Activated gamma-delta T cell treated with Interleukin-2 at 50 U/mL for 16 hours (primary cell): ENCODE data around the gene NLRP9.

ENCODE experiments used
- DNase-seq: peaks from one replicate; pipeline ENCODE4 v3.0.0-alpha.2; 2020

The NLRP9 gene

DNA sequence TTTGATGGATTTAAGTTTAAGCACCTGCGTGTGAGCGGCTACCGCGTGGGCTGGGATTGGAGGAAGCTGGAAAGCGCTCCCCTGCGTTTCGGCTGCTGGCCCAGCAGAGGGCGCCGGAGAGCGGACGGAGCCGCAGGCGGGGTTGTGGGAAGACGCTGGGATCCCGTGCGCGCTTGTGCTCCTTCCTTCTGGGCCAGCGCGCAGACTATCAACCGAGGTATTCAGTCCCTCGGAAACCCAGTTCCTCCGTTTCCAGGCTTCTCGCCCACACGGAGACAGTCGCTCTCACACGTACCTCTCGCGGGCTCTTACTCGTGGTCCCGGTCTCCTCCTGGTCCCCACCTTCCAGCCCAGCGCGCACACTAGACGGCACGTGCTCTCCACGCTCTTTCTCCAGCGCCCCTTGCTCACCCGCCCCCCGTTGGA, 34.4 kb downstream of the NLRP9 start:
- DNase-seq, result no peak

DNA sequence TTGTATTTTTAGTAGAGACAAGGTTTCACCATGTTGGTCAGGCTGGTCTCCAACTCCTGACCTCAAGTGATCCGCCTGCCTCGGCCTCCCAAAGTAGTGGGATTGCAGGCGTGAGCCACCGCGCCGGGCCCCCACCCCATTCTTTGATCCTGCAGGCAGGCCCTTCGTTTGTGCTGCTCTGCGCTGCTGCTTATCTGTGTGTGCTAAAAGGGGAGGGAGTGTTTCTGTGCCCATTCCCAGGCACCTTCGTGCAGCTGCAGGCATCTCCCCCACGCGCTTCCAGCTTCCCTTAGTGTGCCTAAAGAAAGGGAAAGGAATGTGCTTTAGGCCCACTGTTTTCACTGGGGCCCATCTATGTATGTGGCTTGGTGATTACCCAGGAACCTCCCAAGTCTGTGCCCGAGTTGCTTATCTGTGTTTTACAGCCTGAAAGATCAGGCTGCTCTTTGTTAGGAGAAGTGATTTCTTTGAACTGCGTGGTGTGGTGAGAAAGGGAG, 36.0 kb downstream of the NLRP9 start:
- DNase-seq, result no peak

DNA sequence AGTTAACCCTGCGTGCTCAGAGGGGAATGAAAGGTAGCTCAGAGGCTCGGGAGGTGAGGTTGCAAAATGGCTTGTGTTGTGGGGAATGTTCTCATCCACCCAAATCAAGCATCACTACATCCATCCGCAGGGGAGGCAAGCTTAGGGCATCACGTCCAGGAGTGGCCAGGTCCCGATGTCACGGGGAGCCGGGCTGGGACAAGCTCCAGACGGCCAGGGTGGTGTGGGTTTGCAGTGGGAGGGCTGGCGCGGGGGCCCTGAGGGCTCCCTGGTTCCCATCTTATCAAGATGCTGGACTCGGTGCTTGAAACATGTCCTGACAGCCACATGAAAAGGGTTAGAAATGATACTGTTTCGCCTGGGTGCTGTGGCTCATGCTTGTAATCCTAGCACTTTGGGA, 37.4 kb downstream of the NLRP9 start:
- DNase-seq, result no peak

DNA sequence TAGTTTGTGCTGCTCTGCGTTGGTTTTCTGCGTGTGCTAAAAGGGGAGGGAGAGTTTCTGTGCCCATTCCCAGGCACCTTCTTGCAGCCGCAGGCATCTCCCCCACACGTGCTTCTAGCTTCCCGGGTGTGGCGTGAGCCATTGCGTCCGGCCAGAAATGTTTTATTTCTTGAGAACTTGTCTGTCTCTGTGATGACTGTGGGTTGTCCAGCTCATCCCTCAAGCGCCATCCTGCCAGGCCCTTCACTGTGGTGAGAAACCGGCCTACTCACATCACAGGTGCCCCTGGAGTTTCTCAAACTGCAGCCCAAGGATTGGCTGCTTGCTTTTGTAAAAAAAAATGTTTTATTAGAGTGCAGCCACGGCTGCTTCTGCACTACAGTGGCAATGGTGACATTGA, 39.0 kb downstream of the NLRP9 start:
- DNase-seq, result no peak

DNA sequence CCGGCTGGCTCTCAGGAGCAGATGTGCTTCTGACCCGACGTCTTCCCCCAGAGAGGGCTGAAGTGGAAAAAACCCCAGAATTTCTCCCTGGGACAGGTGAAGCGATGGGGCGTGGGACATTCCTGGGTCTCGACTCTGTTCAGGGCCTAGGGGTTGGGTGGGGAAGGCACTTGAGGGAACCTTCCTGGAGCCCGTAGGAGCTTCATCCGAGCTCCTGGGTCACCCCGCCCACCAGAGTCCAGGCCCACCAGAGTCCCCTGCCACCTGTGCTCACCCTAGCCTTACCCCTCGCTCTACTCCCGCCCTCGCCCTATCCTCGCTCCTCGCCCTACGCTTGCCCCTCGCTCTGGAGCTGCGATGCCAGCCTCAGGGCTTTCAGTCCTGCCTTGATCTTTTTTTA, 39.9 kb downstream of the NLRP9 start:
- DNase-seq, result no peak

DNA sequence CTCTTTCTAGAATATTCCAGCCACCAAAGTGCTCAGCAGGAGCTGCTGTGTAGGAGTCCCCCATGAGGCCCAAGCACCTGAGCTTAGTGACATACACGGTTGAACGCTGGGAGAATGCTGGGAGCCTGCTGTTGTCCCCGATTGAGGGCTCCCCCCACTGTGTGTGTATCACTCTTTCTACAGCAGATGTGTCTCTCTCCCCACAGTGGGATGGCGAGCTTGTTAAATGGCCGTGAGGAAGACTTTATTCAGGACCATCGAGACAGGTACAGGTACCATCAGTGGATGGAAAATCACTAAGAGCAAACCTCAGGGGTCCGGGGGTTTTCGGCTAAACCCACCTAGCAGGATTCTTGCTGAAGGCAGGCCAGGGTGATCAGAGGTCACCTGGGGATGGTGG, 40.5 kb downstream of the NLRP9 start:
- no peak for DNase-seq

DNA sequence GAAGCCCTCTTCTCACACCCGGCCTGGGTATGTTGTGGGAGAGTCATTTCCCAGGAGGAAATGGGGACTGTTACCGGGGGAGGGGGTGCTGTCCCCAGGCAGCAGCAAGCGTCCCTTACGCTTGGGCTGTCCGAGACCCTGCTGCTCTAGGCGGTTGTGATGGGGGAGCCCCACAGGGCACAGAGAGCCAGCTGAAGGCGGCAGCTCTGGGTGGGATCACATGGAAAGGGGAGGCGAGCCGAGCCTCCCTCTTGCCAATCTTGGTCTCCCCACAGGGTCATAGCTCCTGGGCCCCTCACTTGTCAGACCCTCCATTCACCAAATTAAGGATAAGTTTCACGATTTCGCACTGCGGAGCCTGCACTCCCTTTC, 41.1 kb downstream of the NLRP9 start:
- DNase-seq, result no peak

DNA sequence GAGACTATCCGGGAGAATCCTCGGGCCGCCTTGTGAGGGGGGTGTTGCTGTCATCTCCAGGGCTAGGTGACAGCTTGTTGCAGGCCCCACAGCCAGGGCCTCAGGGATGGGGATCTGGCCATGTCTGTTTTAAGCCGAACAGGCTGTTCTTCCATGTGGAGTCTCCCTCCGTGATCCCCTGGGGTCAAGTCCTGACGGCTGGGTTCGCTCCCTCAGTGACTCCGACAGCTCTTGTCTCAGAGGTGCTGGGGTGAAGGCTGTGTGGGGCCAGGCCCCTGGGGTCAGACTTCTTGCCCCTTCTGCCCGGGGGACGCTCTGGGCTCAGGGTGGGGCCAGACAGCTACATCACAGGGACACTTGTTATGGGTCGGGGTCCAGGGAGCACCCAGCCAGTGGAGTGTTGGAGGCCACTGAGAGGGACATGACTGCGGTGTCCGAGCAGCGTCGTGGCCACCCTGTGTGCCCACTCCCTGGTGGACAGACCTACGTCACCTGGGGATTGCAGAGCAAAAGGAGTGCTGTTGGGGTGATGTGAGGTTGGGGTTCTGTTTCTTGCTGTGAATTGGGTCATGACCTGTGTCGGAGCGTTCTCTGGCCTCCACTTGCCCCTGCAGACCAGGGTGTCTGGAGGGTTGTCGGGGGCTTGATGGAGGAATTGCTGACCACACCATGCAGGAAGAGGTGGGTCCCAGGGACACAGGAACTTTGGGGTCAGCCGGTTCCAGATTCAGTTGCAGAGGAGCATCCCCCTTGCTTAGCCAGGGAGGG, 41.7 kb downstream of the NLRP9 start:
- no peak for DNase-seq

DNA sequence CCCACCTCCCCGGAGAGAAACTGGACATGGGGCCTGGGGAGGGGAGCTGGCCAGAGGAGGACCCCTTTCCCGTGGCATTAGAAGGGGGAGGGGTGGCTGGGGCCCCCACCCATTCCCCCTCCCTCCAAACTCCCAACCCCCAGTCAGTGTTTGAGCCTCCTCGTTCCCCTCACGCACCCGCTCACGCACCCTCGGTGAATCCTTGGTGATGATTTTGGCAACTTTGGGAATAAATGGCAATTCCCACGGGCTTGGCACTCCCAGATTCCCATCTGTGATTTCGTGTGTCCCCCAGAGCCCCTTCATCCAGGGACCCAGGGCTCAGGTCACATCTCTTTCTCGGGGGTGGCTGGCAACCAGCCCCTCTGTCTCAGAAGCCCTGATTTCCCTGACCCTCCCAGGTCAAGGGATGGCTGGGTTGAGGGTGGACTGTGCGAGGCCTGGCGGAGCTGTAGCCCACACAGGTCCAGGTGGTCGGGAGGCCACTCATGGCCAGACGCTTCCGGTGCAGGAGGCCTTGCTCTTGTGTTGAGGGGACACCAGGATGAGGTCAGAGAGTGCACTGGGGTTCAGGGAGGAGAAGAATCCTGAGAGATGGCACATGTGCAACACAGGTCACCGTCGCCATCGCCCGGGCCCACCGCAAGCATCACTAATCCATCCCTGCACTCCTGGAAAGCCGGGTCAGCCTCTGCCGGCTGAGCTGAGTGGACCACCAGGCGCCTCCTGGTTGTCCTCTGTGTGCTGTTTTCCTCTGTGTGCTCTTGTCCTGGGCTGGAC, 42.5 kb downstream of the NLRP9 start:
- no peak for DNase-seq

DNA sequence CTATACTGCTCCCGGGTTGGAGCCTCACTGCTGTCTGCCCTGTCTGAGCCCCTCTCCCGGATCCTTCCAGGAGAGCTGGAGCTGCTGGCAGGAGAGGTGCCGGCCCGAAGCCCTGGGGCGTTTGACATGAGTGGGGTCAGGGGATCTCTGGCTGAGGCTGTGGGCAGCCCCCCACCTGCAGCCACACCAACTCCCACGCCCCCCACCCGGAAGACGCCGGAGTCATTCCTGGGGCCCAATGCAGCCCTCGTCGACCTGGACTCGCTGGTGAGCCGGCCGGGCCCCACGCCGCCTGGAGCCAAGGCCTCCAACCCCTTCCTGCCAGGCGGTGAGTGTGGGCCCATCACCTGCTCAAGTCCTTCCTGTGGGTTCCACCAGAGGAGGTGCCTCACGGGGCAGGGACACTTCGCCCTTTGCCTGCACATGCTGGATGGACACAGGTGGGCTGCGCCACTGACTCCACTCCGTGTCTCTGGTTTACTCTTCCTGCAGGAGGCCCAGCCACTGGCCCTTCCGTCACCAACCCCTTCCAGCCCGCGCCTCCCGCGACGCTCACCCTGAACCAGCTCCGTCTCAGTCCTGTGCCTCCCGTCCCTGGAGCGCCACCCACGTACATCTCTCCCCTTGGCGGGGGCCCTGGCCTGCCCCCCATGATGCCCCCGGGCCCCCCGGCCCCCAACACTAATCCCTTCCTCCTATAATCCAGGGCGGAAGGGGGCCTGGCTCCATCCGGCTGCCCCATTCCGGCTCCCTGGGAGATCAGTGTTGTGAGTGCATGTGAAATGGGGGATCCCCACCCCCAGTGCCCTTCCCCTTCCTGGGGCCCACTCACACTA, 43.3 kb downstream of the NLRP9 start:
- DNase-seq, result no peak

DNA sequence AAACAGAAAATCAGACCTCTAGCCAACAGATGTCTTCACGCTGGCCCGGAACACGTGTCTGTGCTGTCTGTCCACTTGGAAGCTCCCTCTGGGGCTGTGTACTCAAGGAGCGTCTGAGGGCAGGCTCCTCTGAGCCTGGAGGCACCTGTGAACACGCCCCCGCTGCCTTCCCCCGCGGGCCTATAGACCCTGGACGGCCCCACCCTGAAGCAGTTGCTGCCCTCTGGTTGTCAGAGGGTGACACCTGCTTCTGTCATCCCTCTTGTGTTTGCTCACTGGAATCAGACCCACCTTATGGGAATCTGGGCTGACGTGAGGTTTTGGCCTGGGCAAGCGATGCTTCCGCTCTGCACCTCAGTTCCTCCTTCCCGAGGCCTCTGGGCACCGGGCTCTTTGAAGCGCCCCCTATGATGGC, 44.0 kb downstream of the NLRP9 start:
- no peak for DNase-seq

DNA sequence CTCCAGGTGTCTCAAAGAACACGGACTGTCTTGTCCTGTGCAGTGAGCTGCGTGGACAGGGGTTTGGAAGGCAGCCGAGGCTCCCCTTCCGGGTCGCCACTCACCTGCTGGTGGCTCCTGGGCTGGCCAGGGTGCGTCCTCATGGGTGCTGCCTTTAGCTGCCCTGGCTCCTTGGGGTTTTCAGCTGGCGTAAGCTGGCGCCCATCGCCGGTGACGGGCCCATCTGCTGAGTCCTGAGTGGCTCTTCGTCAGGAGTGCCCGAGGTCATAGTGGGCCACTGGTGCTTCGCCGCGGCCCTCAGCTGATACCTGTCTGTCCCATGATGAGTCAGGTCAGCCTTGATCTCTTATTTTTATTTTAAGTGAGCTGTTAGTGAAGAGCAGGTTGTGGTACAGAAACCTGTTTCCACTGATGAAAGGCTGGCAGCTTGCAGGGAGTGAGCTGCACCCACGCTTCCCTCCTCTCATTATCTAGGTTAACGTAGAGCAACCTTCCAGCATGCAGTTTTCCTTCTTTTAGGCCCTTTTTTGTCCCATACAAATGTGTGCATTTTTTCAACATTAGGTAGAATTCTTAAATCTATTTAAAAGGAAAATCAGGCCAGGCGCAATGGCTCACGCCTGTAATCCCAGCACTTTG, 44.7 kb downstream of the NLRP9 start:
- DNase-seq, result no peak

DNA sequence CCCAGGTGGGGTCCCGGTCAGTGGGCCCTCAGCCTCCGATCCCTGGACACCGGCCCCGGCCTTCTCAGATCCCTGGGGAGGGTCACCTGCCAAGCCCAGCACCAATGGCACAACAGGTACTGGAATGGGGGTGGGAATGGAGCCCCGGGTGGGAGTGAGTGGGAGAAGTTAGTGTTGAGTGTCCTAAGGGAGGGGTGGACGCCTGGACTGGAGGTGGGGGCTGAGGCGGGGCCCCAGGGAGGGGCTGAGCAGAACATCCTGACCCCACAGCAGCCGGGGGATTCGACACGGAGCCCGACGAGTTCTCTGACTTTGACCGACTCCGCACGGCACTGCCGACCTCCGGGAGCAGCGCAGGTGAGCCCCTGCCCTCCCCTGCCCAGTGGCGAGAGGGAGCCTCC, 45.5 kb downstream of the NLRP9 start:
- DNase-seq, result no peak

DNA sequence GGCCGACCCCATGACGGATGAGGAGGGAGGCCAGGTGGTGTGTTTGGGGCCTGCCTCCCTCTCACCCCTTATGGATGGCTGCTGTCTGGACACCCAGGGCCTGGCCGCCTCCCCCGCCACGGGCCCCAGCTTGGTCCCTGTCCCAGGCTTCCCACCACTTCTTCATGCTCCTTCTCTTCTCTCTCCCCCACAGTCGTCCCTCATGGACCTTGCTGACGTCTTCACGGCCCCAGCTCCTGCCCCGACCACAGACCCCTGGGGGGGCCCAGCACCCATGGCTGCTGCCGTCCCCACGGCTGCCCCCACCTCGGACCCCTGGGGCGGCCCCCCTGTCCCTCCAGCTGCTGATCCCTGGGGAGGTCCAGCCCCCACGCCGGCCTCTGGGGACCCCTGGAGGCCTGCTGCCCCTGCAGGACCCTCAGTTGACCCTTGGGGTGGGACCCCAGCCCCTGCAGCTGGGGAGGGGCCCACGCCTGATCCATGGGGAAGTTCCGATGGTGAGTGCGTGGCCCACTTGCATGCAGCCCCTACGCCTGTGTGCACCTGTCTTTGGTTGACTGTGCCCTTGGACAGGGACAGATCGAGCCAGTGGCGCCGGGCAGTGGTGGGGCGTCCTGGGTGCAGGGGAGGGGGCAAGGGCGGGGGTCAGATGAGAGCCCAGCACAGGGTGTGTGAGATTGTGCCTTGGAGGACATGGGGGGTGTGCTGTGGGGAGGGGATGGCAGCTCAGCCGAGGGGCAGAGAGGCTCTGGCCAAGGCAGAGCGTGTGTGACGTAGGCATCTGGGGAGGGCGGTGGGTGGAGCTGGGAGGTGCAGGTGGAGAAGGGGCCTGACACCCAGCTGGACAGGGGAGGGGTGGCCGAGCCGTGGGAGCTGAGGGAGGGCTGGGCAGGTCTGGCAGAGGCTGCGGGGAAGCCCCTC, 46.4 kb downstream of the NLRP9 start:
- no peak for DNase-seq

DNA sequence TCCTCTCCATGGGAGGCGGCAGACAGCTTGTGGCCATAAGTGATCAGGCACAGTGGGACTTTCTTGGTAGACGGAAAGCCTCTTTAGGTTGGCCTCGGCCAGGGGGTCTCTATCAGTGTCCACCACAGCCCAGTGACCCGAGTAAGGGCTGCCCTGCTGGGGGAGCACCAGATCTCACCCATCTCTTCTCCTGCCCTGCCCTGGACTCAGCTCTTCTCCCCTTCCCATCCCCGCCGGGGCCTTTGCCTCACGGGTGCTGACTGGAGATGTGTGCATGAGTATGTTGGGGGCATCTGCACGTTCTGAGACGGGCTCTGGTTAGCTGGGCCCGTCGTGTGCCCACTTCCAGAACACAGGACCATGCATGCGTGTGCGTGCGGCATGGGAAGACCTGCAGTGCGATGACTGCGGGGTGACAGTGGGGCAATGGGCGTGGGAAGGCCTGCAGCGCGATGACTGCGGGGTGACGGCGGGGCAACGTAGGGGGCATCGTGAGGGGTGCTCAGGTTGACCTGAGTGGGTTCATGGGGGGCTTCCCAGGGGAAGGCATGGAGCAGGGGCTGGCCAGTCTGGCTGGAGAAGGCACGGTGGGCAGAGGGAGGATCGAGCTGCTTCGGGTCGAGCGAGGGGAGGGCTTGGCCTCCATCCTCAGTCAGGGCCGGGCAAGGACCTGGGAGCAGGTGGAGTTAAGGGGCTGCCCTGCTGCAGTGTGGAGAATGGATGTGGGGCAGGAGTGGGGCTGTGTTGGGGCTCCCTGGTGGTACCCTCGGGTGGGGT, 47.2 kb downstream of the NLRP9 start:
- DNase-seq, result no peak

DNA sequence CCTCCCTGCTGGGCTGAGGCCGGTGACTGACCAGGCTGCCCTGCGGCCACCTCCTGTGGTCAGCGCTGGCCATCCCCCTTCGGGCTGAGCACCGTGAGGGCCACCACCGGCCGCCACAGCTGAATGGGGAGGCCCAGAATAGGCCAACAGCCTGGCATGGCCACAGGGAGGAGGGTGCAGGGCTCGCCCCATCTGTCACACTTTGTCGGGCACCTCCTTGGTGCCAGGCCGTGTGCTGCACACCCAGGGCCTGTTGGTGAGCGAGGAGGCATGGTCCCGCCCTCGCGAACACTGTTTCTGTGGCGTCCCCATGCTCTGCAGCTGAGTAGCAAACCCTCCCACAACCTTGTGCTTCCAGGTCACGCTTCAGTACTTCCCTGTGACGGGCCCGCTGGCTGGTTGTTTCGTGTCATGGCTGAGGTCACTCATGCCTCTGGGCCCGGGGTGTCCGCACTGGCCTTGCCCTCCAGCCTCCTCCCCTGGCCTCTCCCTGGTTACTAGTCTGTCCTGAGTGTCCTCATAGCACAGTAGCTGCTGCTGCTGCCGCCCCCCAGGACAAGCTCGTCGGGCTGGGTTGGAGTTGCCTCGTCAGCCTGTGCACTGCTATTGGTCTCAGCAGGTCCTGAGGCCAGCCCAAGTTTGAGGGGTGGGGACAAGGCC, 48.0 kb downstream of the NLRP9 start:
- DNase-seq, result no peak

DNA sequence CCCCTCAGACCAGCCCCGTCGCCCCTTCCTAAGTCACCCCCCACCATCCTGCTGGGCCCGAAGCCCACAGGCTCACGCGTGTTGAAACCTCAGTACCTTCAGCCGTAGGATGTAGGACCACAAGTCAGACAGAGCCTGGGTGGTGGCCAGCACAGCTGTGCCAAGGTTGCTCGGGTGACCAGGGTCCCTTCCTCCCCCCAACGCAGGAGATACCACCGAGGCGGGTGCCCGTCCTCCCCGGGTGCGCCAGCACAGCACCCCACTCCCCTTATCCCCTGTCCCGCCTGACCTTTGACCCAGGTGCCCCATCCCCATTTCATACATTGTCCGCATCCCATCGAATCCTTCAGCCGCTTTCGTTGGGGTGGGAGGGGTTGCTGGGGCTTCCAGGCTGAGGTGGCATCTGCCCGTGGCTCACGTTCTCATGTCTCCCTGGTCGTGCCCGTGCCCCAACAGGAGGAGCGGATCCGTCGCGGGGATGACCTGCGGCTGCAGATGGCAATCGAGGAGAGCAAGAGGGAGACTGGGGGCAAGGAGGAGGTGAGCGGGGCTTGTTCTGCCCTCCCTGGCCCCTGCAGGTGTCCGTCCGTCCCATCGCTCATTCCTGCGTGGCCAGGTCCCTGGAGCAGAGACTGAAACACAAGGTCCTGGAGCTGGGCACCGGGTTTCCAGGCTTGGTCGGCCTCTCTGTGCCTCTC, 48.6 kb downstream of the NLRP9 start:
- no peak for DNase-seq

DNA sequence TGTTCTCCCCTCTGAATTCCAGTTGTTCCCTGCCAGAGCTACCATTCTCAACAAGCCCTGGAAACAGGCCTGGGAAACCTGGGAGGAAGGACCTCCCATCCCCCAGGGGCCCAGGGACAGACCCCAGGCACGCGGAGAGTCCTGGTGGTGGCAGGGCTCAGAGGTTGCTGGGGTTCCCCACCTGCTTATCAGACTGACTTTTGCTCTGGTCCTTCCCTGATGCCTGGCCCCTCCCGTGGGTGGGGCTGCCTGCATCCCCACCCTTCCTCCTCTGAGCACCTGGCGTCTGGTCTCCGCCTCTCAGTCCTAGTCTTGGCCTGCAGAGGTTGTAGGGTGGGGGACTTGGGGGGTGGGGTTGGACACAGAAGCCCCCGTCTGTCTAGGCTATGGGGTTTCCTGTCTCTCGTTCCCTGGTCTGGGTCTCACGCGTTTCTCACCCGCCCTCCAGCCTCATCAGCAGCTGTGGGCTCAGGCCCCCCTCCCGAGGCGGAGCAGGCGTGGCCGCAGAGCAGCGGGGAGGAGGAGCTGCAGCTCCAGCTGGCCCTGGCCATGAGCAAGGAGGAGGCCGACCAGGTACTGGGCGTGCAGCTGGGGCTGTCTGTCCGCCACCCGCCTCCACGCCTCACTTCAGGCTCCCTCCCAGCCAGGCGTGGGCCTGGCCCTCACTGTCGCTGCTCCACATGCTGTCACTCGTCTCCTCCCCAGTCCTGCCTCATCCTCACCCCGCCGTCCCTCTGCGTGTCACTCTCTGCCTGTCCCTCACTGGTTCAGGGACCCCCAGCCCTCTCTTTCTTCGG, 49.6 kb downstream of the NLRP9 start:
- no peak for DNase-seq
